ENCODE data around the gene EZH1.

The EZH1 gene

GRCh38 chr17:42677921-42678781 lies 66.7 kb downstream of the EZH1 start:
- Histone ChIP-seq H3K4me3 (peak overlapping the region; percentile 70 to 100), H3K27me3 (no peaks in the 10 kb centered on the region), H3K27ac (peak overlapping the region; percentile 88 to 94), H3K36me3 (peaks cover 3 to 5% (median 5%) of the 10 kb centered on the region in 3 donors), H3K9me3 (no peaks in the 10 kb centered on the region), H3K4me1 (peaks cover 3 to 82% (median 63%) of the 10 kb centered on the region in 4 donors)
- peak; percentile 91 to 96 for DNase-seq
- intact Hi-C loops (cut with DNase I; ENCODE audit: low total_unique reads): no loop called here
- TF ChIP-seq CTCF (IDR thresholded peaks at IDR 0.05): no peak

- peaks cover 3 to 82% (median 67%) of the 10 kb centered on the region in 4 donors for H3K4me1 ChIP-seq
- DNase-seq: peak; percentile 100
- no peak for TF ChIP-seq CTCF (IDR thresholded peaks at IDR 0.05)
- peak overlapping the region; percentile 70 to 100 for H3K4me3 ChIP-seq
- H3K36me3 ChIP-seq: peaks cover 11 to 14% (median 14%) of the 10 kb centered on the region in 3 donors
- H3K27ac ChIP-seq: peak overlapping the region; percentile 88 to 97
- no peaks in the 10 kb centered on the region for H3K9me3 ChIP-seq
- no peaks in the 10 kb centered on the region for H3K27me3 ChIP-seq
- intact Hi-C loops (cut with DNase I; ENCODE audit: low total_unique reads): no loop called here
These were observed 67.6 kb downstream of the EZH1 start for GRCh38 chr17:42677012-42677857.

- H3K4me3 ChIP-seq: peak within 1 kb of the TSS; percentile 70 to 100
- peak within 1 kb of the TSS; percentile 88 to 97 for H3K27ac ChIP-seq
- TF ChIP-seq CTCF (IDR thresholded peaks at IDR 0.05): peak; percentile 9 to 12
- H3K9me3 ChIP-seq: no peaks in the 10 kb centered on the region
- H3K4me1 ChIP-seq: peaks cover 3 to 81% (median 64%) of the 10 kb centered on the region in 4 donors
- H3K27me3 ChIP-seq: no peaks in the 10 kb centered on the region
- DNase-seq: no peak
- intact Hi-C loops (cut with DNase I; ENCODE audit: low total_unique reads): no loop called here
- peaks cover 18 to 21% (median 20%) of the 10 kb centered on the region in 3 donors for H3K36me3 ChIP-seq
These were observed 68.3 kb downstream of the EZH1 start, which contains the start of gene PLEKHH3 for GRCh38 chr17:42676424-42677011. TSS of gene PLEKHH3 (minus strand) at chr17:42676994. CDS start at chr17:42676563, 431 bp downstream.

GRCh38 chr17:42675965-42676423 lies 68.8 kb downstream of the EZH1 start:
- DNase-seq: peak; percentile 50 to 85
- intact Hi-C loops (cut with DNase I; ENCODE audit: low total_unique reads): no loop called here
- no peaks in the 10 kb centered on the region for H3K9me3 ChIP-seq
- TF ChIP-seq CTCF (IDR thresholded peaks at IDR 0.05): no peak
- peaks cover 23 to 26% (median 25%) of the 10 kb centered on the region in 3 donors for H3K36me3 ChIP-seq
- no peaks in the 10 kb centered on the region for H3K27me3 ChIP-seq
- H3K4me3 ChIP-seq: peak overlapping the region; percentile 70 to 100
- peaks cover 3 to 76% (median 63%) of the 10 kb centered on the region in 4 donors for H3K4me1 ChIP-seq
- H3K27ac ChIP-seq: peak overlapping the region; percentile 88 to 97

- Histone ChIP-seq H3K27me3 (no peaks in the 10 kb centered on the region), H3K4me1 (peaks cover 3 to 74% (median 62%) of the 10 kb centered on the region in 4 donors), H3K9me3 (no peaks in the 10 kb centered on the region), H3K27ac (peak overlapping the region; percentile 88 to 97), H3K36me3 (peaks cover 29 to 32% (median 30%) of the 10 kb centered on the region in 3 donors), H3K4me3 (peak overlapping the region; percentile 70 to 100)
- DNase-seq: peak in 1 of 2 donors; percentile 85
- no peak for TF ChIP-seq CTCF (IDR thresholded peaks at IDR 0.05)
- intact Hi-C loops (cut with DNase I; ENCODE audit: low total_unique reads): no loop called here
These were observed 69.4 kb downstream of the EZH1 start for GRCh38 chr17:42675348-42675964.

Measured in tibial artery (tissue), 4 donors.